ENCODE data around the gene EYA2.

- no peak for TF ChIP-seq CTCF (optimal IDR thresholded peaks at IDR 0.05 in 1 of 3, IDR thresholded peaks at IDR 0.05 in 1 of 3, conservative IDR thresholded peaks at IDR 0.05 in 1 of 3; ENCODE audit: extremely low read depth in 1 of 3, insufficient read depth in 2 of 3, low read length in 3 of 3)
- TF ChIP-seq EZH2 (IDR thresholded peaks at IDR 0.05; ENCODE audit: low read length), result no peak
Observed at GRCh38 chr20:46959081-46959692, 64.5 kb downstream of the EYA2 start.
